Hematopoietic multipotent progenitor cell treated with erythropoietin and hydrocortisone succinate and interleukin-3 and kit ligand, for 4 days (in vitro differentiated cells): ENCODE data around the gene GALNT4.

Experiments used
- DNase-seq: peaks from one replicate; pipeline ENCODE4 v3.0.0-alpha.2; 2015

GALNT4 gene

DNA sequence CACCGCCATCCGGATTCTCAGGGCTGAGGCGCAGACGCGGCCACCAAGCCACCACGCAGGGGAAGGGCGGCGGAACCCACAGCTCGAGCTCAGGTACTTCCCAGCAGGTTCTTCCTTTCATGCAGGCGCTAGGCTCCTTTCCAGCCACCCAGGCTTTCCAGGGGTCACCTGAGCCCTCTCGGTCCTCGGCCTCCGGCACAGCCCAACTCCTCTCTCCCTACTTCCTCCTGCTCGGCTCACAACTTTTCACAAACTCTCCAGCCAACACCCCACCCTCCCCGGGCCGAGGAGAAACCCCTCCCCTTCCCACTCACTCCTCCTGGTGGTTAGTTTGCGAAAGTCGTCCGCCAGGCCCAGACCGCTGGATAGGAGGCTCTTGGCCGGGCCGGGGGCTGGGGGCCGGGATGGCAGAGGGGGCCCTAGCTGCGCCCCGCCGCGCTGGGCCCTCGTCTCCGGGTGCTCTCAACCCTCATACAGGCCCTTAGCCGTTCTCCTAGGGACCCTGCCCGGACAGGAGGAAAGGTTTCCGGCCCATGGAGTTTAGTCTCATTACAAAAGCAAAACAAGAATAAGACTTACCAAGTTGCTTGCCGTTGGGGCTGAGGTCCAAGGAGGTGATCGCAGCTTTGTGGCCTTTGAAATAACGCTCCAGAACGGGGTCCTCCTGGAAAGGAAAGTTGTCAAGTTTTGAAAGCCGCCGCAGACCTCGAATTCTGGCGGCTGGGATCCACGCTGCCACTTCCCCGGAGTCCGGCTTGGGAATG, at the start of gene GALNT4:
TSS of gene GALNT4 (minus strand) at position 256 of the 764 bp plus-strand sequence. CDS start at position 9, 247 bp downstream.
- DNase-seq, result peak; percentile 96

DNA sequence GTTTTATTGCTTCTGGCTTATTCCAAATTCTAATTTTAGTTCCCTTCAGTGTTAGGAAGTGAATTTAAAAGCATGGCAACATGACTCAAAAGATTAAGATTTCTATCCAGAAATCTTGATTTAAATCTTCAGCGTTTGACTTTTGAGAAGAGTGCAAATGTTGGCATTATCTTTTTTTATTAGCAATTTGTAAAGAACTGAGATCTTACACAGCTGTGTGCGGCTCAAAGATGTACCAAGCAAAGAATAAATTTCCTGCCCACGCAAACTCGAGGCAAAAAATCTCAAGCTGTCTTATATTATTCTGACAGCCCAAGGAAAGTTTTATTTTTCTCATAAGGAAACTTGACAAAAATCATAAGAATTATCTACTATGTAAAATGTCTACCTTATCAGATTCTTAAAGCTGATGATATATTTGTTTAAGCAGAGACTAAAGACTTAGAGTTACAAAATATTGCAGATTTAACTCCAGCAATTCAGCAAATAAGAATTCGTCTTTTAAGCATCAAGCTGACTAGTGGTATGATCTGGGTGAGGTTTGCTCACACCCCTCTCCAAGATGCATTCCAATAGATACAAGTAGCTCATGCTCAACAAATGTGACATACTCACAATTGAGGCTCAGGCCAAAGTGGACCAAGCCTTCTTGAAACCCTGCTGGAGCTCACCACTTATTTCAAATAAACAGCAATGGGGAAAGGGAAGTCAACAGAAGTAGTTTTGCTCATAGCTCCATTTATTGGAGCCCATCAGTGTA, 48.6 kb upstream of the GALNT4 start:
- no peak for DNase-seq

DNA sequence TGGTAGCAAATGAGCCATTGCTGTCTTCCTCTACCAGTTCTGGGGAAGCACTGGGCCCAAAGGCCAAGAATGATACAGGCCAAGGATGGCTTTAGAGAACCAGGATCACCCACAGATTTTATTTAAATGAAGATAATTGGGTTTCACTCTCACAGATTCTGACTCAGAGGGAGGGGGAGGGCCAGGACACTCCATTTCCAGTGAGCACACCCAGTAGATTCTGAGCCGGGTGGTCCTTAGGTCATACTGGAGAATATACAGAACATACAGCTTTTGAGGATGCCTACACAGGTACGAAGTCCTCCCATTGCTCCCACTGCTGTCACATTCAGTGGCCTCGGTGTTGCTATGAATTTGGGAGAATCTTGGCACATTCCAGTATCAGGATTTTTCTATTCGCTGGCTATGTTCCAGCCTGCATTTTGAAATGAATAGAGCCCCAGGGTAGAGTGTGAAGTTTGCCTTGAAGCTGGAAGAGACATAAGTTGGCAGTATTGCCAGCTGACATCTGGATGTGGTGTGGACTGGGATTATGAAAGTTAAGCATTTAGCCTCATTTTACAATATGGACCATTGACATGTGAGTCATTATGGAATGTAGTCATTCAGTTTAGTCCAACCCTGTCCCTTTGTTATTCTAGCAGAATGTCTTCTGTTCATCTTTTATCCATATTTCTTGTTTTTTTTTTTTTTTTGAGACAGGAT, 47.0 kb upstream of the GALNT4 start:
- no peak for DNase-seq

GRCh38 chr12:89568484-89568883, 43.9 kb upstream of the GALNT4 start:
- DNase-seq, result no peak

DNA sequence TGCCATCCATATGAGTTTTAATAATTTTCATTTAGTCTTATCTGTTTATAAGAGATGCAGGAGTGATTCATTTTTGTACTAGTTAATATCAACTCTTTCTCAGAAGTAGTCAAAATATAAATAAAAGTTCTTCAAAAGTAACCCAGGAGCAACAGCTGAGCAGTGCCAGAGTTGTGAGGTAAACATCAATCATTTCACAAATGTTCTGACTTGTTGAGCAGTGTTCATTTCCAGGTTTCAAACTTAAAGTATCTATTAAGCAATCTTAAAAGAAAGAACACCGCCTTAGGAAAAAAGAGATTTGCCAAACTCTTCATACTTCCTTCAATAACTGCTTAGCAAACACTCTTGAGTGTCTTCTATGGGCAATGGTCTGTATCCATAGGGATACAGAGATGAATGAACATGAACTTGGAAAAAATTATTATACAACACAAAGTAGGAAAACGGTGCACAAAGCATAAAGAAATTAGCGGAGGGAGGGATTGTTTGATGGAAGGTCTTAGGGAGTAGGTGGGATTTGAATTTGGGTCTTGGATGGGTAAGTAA, 43.2 kb upstream of the GALNT4 start:
- no peak for DNase-seq

GRCh38 chr12:89566615-89567014, 42.0 kb upstream of the GALNT4 start:
- DNase-seq, result peak; percentile 17

- no peak for DNase-seq
Observed at GRCh38 chr12:89565002-89565401, 40.4 kb upstream of the GALNT4 start.

GRCh38 chr12:89559753-89560152, 35.2 kb upstream of the GALNT4 start:
- no peak for DNase-seq

DNA sequence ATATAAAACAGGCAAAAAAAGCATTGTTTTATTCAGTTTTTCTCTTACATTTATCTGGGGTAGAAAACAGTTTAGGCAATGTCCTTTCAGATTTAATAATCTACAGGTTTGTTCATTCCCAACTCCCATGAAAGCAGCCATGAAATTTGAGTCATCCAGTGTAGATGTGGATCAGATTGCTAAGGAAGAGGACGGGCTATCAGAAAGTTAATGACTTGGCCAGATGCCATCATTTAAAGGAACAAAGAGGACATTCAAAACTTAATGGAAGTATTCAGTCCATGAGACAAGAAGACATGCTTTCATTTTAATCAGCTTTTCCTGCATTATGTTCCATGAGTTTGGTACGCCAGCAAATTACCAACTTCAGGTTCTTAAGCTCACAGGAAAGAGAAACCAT, 32.4 kb upstream of the GALNT4 start:
- DNase-seq, result no peak

GRCh38 chr12:89552376-89552775, 27.8 kb upstream of the GALNT4 start:
- DNase-seq, result no peak

- peak; percentile 35 for DNase-seq
Observed at GRCh38 chr12:89551747-89552146, 27.2 kb upstream of the GALNT4 start.

GRCh38 chr12:89547101-89547500, 22.5 kb upstream of the GALNT4 start:
- no peak for DNase-seq

DNA sequence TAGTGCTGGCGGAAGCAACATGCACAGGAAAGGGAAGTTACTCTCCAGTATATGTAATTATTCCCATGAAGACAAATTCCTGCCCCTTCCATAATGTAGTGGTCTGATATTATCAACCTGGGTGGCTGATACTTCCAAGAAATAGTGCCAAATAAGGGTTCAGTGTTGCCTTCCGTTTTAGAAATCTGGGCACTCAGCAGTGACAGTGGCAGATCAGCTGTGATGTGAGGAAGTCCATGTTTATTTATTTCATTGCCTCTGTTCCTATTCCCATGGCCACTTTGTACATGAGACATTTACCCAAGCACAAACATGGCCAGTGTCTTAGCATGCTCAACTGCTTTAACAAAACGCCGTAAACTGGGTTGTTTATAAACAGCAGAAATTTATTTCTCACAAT, 21.6 kb upstream of the GALNT4 start:
- no peak for DNase-seq

GRCh38 chr12:89544681-89545184, 20.1 kb upstream of the GALNT4 start:
- peak; percentile 44 for DNase-seq

DNA sequence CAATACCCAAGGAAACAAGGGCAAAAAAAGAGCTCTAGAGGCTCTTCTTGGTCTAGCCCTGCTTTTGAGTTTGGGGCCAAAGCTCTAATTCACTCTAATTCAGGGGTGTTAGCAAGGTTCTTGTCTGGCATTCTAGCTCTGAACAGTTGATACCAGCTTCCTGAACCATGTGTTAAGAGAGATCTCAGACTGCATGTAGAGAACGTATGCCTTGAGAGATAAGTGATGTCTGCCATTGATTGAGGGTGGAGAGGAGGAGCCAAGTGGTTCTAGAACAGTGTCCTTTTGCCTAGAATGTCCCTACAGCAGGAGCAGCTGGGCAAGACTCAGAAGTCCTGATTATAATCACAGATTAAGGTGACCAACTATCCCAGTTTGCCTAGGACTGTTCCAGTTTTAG, 19.4 kb upstream of the GALNT4 start:
- peak; percentile 59 for DNase-seq

- peak; percentile 91 for DNase-seq
Observed at GRCh38 chr12:89542912-89543592, 18.5 kb upstream of the GALNT4 start.

DNA sequence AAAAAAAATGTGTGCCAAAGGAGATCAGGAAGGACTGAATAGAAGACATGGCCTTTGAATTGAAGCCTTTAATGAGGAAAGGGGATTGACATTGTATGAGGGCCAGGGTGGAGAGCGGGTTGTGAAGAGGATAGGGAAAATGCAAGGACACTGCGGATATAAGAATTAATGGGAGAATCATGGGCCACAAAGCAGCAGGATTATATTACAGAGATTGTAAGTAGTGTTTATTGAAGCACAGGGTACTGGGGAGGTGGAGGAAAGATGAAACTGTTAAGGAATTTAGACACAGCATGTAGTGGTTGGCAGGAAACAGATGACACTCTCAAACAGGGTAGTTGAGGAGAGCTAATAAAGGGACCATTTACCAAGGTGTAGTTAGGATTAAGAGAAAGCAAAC, 17.6 kb upstream of the GALNT4 start:
- DNase-seq, result no peak

DNA sequence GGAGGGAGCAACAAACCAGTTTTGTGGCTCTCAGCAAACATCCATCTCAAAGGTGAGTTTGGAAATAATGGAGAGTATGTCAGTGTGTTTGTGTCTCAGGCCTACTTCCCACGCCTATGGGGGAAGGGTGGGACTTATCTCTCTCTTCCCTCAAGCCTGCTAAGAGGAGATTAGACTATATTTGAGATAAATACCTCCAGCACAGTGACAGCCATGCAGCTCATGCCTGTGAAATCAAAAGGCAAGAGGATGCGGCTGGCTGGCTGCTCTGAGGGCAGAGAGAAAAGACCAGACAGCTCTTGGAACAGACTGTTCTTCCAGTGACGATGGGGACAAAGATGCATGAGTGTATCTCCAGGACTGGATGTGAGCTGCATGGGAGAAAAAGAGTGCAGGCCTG, 16.0 kb upstream of the GALNT4 start:
- peak; percentile 80 for DNase-seq

DNA sequence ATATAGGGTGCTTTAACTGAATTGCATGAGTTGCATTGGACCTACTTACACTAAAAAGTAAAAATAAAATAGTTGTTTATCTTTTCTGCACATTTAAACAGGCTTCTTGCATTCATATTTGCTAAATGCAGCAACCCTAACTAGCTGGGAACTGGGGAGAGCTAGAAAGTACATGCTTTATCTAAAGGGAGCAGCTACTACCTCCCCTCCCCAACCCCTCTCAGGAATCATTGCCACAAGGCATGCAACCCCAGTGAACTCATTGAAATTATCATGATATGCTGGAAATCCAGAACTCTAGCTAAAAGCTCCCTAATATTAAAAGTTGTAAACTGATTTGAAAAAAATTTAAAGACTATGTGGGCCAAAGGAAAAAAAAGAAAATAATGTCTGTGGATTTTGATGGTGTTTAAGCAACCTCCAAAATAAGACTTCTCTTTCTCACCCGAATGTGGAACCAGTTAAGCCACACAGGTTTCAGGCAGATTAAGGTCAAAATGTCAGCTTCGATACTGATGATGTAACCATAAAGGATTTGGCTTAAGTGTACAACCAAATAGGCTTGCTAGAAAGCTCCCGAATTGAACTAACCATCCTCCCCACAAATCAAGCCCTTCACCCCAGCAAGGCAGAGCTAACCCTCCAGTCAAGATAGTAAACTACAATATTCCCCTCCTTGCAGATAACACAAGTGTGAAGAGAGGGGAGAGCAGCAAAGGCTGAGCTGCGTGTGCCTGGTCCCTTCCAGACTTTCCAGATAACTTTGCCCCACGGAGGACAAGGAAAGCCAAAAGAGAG, 15.0 kb upstream of the GALNT4 start:
- DNase-seq, result no peak

- no peak for DNase-seq
Observed at GRCh38 chr12:89538897-89539296, 14.3 kb upstream of the GALNT4 start.

- no peak for DNase-seq
Observed at GRCh38 chr12:89537389-89537788, 12.8 kb upstream of the GALNT4 start.

- DNase-seq, result peak; percentile 78
Observed at GRCh38 chr12:89529738-89530137, 5.1 kb upstream of the GALNT4 start.
